Erythroblast (primary cell): ENCODE results near the gene SBF2.
"Not testable (repeated sequence)": the region's sequence is repeated elsewhere in the genome, so short reads cannot be mapped to it uniquely, and the experiment has no call there.

Source experiments
- DNase-seq, 2 experiments: peaks; one replicate each; lab custom pipeline; 2025; lab: John Stamatoyannopoulos, UW
- GATA1 ChIP-seq: IDR thresholded peaks from 2 replicates; pipeline ENCODE4 v1.6.1; 2011; ENCODE audit warnings: low read depth, mild to moderate bottlenecking, control low read depth, low read length, moderate library complexity
- POLR2A ChIP-seq: IDR thresholded peaks from 2 replicates; pipeline ENCODE4 v1.6.1; 2011; ENCODE audit warnings: mild to moderate bottlenecking, low read length

SBF2 gene

DNA sequence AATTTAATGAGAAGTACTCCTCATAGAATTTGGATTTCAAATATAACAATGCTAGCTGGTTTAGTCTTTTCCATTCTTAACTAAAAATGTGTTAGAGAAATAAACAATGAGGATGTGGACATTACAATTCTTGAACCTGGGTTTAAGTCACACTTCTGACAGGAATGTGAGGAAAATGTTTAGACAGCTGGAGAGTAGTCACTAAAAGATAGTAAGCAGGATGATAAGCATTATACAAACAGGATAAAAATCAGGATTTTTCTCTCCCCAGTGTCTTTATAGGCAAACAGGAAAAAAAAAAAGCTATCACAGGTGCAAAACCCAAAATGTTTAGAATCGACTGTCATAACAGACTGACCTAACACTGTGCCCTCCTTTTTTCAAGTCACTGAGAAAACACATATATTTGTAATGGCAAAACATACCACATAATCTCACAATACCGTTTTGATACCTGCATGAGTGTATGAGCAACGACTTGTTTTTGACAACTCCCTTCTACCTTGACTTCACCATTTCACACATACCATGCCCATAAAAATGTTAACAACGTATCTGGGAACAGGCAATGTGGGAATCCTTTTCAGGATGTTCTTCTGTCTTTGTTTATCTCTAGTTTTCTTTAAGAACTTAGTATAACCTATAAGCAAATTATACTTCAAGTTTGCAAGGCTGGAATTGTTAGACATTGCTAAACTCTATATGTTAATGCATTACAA is 242.0 kb downstream of the SBF2 start:
- DNase-seq, result no peak
- TF ChIP-seq POLR2A, result no peak
- TF ChIP-seq GATA1, result no peak

DNA sequence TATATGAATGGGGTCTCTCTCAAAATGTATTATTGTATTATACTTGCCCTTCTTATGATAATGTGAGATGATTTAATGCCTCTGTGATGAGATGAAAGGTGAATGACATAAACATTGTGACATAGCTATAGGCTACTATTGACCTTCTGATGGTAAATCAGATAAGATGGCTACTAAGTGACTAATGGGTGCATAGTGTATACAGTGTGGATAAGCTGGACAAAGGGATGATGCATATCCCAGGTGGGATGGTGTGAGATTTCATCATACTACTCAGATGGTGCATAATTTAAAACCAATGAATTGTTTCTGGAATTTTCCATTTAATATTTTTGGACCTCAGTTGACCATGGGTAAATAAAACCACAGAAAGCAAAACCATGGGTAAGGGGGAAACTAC is 243.5 kb downstream of the SBF2 start:
- DNase-seq, result no peak
- TF ChIP-seq POLR2A, result no peak
- TF ChIP-seq GATA1, result no peak

DNA sequence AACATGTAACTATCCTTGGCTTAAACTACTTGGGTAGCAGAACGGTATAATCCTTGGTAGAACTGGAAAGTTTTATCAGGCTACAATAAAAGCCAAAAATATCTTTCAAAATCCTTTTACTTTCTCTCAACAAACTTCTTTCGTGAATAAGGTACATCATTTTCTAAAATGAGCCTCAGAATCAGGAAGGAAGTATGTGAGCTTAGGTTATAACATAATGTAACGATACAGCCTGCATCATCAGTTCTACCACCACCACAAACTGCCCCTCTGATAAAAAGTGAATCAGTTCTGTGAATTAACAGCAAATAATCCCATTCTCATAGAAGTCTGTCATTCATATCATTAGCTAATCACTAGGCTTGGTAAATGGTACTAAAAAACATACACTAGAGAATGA is 244.3 kb downstream of the SBF2 start:
- DNase-seq, result no peak
- TF ChIP-seq GATA1 (no peak), POLR2A (no peak)

DNA sequence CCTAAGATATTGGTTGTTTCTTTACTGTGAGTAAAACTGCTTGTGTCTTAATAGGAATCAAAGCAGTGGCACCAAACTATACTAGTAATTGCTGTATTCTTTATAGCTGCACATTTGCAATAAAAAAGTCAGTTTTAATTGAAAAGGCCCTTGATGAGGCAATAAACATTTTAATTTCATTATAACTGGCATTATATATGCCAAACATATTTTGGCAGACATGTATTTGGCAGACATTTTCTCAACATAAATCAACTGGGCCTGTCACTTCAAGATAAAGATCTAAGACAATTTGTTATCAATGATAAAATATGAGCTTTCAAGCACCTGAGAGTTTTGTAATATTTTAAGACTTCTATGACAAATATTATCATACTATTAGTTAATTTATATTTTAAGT is 245.7 kb downstream of the SBF2 start:
- no peak for TF ChIP-seq POLR2A
- no peak for TF ChIP-seq GATA1
- no peak for DNase-seq

DNA sequence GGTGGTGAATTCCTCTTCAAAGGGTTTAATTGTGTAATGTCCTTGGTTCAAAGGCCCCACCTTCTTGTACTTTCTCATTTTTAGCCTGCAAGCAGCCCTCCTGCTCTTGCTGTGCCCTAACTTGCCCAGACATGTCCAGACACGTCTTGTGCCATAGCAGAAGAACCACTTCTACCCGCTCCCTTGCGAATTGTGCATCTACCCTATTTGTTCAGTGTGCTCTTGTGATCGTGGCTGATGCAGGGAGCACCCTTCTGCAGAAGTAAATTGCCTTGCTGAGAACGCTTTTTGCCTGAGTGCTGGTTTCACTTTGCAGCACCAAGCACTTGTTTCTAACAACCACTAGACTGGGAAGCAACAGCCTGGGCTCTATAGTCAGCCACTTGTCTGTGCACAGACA is 249.4 kb downstream of the SBF2 start:
- peak; percentile 11 to 22 for DNase-seq
- TF ChIP-seq GATA1 (no peak), POLR2A (no peak)

DNA sequence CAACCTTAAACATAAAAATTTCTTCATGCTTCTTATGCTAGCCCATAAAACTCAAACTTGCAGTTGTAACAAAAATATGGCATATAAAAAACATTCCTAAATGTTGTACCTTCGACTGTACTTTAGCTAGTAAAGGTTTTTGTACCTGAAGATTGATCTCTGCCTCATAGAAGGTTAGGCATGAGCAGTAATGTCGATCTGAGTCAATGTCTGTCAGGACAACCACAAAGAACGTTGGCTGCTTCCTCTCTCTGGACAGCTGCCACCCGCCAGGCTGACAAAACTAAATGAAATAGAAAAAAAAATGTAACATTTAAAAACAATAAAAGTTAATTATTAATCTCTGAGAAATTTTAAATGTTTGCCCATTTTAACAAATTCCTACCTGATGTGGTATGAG is 251.3 kb downstream of the SBF2 start:
- DNase-seq, result no peak
- TF ChIP-seq POLR2A (no peak), GATA1 (no peak)

DNA sequence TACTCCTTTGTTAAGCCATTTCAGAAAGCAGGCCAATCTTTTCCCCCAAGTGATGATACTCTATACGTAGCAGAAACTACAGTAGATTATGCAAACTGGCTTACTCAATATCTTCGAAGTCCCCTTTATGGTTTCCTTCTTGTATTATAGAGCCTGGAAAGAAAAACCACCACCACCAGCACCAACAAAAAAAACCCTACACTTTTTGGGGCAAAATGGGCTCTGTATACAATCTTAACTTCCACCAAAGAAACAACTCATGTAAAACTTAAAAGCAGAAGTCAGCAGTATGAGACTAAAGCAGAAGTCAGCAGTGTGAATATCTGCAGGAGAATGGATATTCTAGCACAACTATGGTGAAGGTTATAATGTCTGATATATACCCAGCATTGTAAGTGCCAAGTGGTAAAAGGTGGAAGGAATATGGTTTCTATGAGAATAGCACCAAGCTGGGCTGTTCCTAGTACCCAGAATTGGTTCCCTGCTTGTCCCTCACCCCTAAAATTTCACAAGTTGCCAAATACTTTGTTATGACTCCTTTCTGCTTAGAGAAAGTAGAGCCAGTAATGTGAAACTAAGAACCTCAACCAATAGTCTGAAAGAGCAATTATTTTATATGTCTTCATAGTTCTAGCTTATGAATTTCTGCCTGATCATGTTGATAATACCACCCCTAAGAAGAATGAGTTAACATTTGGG is 252.1 kb downstream of the SBF2 start:
- no peak for DNase-seq
- no peak for TF ChIP-seq GATA1
- TF ChIP-seq POLR2A, result no peak

DNA sequence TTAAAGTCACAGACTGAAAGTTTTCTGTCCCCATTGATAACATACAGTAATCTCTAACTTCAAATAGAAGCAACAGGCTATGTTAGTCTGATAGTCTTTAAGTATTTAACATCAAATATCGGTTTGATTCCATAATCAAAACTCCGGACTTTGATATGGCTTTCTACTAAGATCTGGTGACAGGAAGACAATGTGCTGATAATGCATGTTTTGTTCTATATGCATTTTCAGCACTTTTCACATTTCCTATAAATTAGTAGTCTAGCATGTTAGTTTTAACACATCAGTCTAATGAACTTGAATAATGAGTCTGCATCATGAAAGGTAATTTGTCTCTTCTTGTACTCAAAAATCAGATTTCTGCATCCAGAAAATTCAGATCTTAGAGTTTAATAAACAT is 252.7 kb downstream of the SBF2 start:
- TF ChIP-seq GATA1, result no peak
- no peak for TF ChIP-seq POLR2A

DNA sequence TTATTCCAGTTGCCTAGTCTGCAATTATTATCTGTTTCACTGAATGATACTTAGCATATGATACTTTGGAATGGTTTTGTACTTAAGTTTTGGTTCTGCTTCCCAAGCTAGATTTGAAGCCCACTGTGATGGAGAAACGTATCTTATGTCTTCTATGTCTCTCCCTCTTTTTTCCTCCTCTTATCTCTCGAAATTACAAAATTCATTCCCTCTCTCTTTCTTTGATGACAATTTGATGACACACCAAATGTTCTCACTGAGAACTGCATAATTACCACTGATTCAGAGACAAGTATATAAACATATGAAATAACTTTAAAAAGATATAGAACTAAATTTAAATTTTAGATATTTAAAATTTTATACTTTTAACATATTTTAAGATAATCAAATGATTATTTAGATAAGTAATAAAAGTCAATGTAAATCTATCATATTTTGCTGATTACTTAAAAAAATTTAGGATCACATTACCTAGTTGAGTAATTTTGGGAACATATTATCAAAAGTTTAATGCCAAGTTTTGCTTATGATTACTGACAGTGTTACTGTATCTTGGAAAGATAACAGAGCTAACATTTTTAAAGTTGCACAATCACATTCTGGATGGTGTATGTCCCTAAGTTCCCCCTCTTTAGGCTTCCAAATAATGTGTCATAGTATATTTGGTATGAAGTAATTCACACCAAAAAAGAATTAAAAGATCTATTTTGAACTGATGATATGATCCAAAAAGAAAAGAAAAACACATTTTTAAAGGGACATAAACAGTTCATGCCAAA is 255.3 kb downstream of the SBF2 start:
- TF ChIP-seq POLR2A, result no peak
- no peak for TF ChIP-seq GATA1
- DNase-seq, result no peak

More for the DNA sequence above, 252.7 kb downstream of the SBF2 start:
- no peak for DNase-seq

DNA sequence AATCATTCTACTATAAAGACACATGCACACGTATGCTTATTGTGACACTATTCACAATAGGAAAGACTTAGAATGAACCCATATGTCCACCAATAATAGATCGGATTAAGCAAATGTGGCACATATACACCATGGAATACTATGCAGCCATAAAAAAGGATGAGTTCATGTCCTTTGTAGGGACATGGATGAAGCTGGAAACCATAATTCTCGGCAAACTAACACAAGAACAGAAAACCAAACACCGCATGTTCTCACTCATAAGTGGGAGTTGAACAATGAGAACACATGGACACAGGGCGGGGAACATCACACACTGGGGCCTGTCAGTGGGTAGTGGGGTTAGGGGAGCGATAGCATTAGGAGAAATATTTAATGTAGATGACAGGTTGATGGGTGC is 258.1 kb downstream of the SBF2 start:
- not testable (repeated sequence) for DNase-seq

DNA sequence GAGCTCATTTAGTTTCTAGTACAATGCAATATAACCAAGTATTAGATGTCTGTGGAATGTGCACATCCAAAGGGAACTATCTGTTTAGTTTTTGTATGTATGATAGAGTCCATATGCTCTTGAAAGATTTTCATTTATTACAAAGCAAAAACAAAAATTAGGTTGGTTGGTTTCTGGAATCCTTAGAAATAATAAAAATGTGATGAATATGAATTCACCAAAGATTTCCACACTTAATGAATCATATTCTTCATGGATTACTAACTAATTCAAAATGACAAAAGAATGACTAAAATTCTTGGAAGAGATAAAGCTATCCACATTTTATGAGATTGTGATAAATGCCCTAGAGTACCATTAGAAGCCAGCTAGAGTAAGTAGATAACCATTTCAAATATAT is 261.1 kb downstream of the SBF2 start:
- no peak for DNase-seq
- TF ChIP-seq POLR2A, result no peak
- TF ChIP-seq GATA1, result no peak

DNA sequence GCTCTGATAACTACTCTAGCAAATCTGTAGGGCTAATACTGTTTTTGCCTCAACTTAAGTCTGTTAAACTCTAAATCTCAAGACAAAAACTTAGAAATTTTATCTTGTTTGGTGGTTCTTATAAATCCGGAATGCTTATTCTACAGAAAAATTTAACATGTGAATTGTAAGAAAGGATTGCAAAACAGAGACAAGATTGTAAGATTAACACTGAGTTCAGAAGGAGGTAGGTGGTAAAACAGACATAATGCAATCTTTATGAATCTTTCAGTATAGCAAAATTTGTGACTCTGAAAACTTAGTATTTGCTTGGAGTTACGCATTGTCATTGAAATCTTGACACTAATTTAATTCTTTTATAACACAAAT is 263.9 kb downstream of the SBF2 start:
- TF ChIP-seq GATA1, result no peak
- TF ChIP-seq POLR2A, result no peak
- no peak for DNase-seq

DNA sequence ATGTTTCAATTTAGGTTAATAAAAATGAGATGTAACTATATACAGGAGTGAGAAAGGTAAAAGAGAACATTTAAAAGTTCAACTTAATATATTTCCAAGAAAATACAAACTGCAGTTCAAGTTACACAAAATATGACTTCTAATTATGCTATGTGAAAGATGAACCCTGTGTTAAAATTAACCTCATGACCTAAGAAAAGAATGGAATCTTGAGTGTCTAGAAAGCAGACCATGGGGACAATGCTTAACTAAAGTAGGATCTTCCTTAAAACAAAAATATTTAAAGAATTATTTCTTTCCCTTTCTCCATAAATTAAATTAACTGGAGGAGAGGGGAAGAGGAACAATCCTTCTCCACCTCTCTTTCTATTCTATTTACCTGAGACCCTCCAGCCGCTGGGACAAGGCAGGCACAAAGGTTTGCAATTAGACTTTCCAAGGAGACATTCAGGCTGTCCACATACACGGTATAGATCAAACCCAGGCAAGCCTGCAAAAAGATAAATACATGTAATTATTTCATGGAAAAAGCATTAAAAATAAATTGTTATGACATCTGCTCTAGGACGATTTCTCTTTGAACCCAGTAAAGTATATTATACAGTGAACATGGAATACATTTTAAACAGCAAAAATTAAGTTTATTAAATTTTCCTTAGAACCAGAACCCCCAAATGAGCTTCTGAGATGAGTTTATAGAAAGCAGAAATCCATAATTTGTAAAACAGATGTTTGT is 264.5 kb downstream of the SBF2 start:
- TF ChIP-seq POLR2A, result no peak
- DNase-seq, result no peak

DNA sequence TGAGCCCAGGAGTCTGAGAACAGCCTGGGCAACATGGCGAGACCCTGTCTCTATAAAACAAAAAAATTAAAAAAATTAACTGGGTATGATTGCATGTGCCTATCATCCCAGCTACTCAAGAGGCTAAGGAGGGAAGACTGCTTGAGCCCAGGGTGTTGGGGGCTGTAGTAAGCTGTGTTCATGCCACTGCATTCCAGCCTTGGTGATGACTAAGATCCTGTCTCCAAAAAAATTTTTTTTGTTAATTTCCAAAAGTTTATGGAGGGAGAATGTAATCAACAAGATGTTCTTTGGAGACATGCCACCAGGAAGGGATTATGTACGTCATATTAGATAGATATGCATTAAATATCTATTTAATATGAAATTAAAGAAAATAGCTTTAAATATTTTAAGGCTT is 267.5 kb downstream of the SBF2 start:
- TF ChIP-seq GATA1 (no peak), POLR2A (no peak)
- DNase-seq, result no peak
